HepG2 (cell line): ENCODE measurements around the gene CD68. TPM values are rescaled to one million over a fixed set of nuclear protein-coding genes. Genes with fewer than 3 reads are reported as not detected.

Experiments used
- CSRNP2 ChIP-seq: sonication (generic); formaldehyde crosslinking; conservative IDR thresholded peaks from 2 replicates; pipeline ENCODE4 v1.8.0; 2022; ENCODE audit warnings: low read depth, missing genetic modification reagents
- POLR2G ChIP-seq: fragments of 200-400 bp; formaldehyde crosslinking; IDR thresholded peaks from 2 replicates; pipeline ENCODE4 v1.6.1; 2018; ENCODE audit warnings: mild to moderate bottlenecking, low read depth, low read length, moderate library complexity
- STAG1 ChIP-seq: sonication (generic); formaldehyde crosslinking; IDR thresholded peaks from 2 replicates; pipeline ENCODE4 v1.4.0; 2020; ENCODE audit warnings: missing genetic modification reagents
- XRCC5 ChIP-seq: fragments of 200-400 bp; formaldehyde crosslinking; optimal IDR thresholded peaks from 2 replicates; pipeline ENCODE3; 2017; ENCODE audit warnings: mild to moderate bottlenecking, low read length
- ZBTB21 ChIP-seq: sonication (generic); formaldehyde crosslinking; IDR thresholded peaks from 2 replicates; pipeline ENCODE4 v1.4.0; 2020; ENCODE audit warnings: missing genetic modification reagents
- ZFY ChIP-seq: sonication (generic); formaldehyde crosslinking; IDR thresholded peaks from 2 replicates; pipeline ENCODE4 v1.4.0; 2020; ENCODE audit warnings: missing genetic modification reagents
- ZKSCAN1 ChIP-seq: fragments of 150-350 bp; IDR thresholded peaks from 2 replicates; pipeline ENCODE4 v1.6.1; 2014; ENCODE audit warnings: low read length
- ZNF160 ChIP-seq: sonication (generic); formaldehyde crosslinking; IDR thresholded peaks from 2 replicates; pipeline ENCODE4 v1.8.0; 2022; ENCODE audit warnings: mild to moderate bottlenecking, inconsistent platforms, missing genetic modification reagents
- polyA plus RNA-seq, 8 experiments: library from polyadenylated mRNA; depleted of rRNA in 3 of 8; stranded (reverse) in 7 of 8; unstranded in 1 of 8; fragments of >200 nt; fragmentation: Illumina TruSeq in 4 of 8; extraction: Trizol in 4 of 8; gene quantifications; 2 replicates each; pipeline versions ENCODE4 v1.2.1 to v1.2.3, GENCODE V29; 2011 to 2016; ENCODE audit warnings: low read depth in 4 of 8, missing spikeins in 1 of 8, mixed read lengths in 1 of 8; ENCODE audit not compliant: insufficient read depth in 1 of 8
- total RNA-seq, 5 experiments: library from RNA; depleted of rRNA; stranded (reverse); fragments of >200 nt; fragmentation: Illumina TruSeq; extraction: Trizol; gene quantifications; 2 replicates each; pipeline ENCODE4 v1.2.3, GENCODE V29; 2016; ENCODE audit warnings: low read depth in 1 of 5
- TF ChIP-seq, protein P1 (sequence below), 2 experiments: fragments of 450-650 bp in 1 of 2; sonication (generic) in 1 of 2; formaldehyde crosslinking in 1 of 2; IDR thresholded peaks; 2 replicates each; pipeline versions ENCODE4 v1.6.1 to v1.8.0; 2016 to 2022; ENCODE audit warnings: antibody characterized with exemption in 1 of 2, mild to moderate bottlenecking in 1 of 2, missing genetic modification reagents in 1 of 2
- TF ChIP-seq, protein P2 (sequence below): sonication (generic); formaldehyde crosslinking; IDR thresholded peaks from 2 replicates; pipeline ENCODE4 v1.5.1; 2020; ENCODE audit warnings: mild to moderate bottlenecking, missing genetic modification reagents, moderate library complexity

CD68 gene
- total and polyA plus RNA-seq, 2 of the 13 experiments (the other 11 are each of a cell fraction or from before 2014, with no cell fraction given): 10.3 to 104 TPM

DNA sequence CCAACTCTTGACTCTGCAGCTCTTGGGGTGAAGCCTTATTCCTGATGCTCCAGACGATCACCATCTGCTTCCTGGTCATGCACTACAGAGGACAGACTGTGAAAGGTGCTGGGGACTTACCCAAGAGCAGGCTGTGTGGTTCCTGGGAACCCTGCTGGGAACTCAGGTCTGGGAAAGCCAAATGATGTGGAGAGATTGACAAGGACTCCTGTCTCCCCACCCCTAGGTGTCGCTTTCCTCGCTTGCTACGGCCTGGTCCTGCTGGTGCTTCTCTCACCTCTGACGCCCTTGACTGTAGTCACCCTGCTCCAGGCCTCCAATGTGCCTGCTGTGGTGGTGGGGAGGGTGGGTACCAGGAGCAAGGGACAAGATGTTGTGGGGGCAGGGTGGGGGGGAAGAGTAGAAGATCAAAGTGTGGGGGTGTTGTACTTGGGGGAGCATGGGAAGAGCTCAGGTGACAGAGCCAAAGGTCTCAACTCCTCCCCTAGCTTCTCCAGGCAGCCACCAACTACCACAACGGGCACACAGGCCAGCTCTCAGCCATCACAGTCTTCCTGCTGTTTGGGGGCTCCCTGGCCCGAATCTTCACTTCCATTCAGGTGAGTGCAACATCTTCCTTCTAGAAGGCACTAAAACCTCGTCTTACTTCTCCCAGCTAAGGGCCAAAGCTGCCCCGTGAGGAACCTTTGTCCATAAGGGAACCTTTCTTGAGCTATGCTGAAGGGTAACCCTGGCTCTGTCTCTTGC lies 7.4 kb downstream of the CD68 start (continued):
- TF ChIP-seq, protein P1, sequence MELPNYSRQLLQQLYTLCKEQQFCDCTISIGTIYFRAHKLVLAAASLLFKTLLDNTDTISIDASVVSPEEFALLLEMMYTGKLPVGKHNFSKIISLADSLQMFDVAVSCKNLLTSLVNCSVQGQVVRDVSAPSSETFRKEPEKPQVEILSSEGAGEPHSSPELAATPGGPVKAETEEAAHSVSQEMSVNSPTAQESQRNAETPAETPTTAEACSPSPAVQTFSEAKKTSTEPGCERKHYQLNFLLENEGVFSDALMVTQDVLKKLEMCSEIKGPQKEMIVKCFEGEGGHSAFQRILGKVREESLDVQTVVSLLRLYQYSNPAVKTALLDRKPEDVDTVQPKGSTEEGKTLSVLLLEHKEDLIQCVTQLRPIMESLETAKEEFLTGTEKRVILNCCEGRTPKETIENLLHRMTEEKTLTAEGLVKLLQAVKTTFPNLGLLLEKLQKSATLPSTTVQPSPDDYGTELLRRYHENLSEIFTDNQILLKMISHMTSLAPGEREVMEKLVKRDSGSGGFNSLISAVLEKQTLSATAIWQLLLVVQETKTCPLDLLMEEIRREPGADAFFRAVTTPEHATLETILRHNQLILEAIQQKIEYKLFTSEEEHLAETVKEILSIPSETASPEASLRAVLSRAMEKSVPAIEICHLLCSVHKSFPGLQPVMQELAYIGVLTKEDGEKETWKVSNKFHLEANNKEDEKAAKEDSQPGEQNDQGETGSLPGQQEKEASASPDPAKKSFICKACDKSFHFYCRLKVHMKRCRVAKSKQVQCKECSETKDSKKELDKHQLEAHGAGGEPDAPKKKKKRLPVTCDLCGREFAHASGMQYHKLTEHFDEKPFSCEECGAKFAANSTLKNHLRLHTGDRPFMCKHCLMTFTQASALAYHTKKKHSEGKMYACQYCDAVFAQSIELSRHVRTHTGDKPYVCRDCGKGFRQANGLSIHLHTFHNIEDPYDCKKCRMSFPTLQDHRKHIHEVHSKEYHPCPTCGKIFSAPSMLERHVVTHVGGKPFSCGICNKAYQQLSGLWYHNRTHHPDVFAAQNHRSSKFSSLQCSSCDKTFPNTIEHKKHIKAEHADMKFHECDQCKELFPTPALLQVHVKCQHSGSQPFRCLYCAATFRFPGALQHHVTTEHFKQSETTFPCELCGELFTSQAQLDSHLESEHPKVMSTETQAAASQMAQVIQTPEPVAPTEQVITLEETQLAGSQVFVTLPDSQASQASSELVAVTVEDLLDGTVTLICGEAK (IDR thresholded peaks at IDR 0.05): no peak
- TF ChIP-seq, protein P1 (CRISPR knock-in tag; IDR thresholded peaks at IDR 0.05): no peak
- TF ChIP-seq CSRNP2 (no peak), POLR2G (no peak), ZKSCAN1 (no peak), ZFY (CRISPR knock-in tag) (peak; percentile 35; the same call in 1 of the 2 replicates), XRCC5 (peak; percentile 45), ZNF160 (CRISPR knock-in tag) (no peak), ZBTB21 (CRISPR knock-in tag) (no peak), STAG1 (CRISPR knock-in tag) (peak; percentile 64)
- TF ChIP-seq, protein P2, sequence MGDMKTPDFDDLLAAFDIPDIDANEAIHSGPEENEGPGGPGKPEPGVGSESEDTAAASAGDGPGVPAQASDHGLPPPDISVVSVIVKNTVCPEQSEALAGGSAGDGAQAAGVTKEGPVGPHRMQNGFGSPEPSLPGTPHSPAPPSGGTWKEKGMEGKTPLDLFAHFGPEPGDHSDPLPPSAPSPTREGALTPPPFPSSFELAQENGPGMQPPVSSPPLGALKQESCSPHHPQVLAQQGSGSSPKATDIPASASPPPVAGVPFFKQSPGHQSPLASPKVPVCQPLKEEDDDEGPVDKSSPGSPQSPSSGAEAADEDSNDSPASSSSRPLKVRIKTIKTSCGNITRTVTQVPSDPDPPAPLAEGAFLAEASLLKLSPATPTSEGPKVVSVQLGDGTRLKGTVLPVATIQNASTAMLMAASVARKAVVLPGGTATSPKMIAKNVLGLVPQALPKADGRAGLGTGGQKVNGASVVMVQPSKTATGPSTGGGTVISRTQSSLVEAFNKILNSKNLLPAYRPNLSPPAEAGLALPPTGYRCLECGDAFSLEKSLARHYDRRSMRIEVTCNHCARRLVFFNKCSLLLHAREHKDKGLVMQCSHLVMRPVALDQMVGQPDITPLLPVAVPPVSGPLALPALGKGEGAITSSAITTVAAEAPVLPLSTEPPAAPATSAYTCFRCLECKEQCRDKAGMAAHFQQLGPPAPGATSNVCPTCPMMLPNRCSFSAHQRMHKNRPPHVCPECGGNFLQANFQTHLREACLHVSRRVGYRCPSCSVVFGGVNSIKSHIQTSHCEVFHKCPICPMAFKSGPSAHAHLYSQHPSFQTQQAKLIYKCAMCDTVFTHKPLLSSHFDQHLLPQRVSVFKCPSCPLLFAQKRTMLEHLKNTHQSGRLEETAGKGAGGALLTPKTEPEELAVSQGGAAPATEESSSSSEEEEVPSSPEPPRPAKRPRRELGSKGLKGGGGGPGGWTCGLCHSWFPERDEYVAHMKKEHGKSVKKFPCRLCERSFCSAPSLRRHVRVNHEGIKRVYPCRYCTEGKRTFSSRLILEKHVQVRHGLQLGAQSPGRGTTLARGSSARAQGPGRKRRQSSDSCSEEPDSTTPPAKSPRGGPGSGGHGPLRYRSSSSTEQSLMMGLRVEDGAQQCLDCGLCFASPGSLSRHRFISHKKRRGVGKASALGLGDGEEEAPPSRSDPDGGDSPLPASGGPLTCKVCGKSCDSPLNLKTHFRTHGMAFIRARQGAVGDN (CRISPR knock-in tag): peak; percentile 39; the same call in 1 of the 2 replicates
